ENCODE results near the gene FRAT1.

Gene FRAT1

DNA sequence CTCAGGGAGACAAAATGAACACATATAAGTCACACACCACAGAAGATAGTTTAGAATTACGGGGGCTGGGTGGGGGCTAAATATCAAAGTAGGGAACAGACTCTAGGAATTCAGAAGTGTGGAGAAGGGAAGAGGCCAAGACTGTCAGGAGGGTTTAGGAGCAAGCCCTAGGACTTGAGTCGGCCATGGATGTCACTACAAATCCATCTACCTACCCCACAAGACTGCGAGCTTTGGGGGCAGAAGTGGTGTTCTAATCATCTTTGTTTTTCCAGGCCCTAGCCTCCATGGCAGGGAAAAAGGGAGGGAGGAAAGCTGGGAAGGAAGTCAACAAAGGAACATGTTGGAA lies 20.9 kb upstream of the FRAT1 start:
- Histone ChIP-seq H3K79me2 (ENCODE audit: insufficient read depth, low read depth) (no peaks in the 10 kb centered on the region), H3K4me2 (no peak overlapping the region), H4K20me1 (ENCODE audit: insufficient read depth) (no peaks in the 10 kb centered on the region), H3K4me3 (IDR thresholded peaks at IDR 0.05; ENCODE audit: insufficient read depth, low read depth, low read length) (no peak overlapping the region), H3K9ac (no peak overlapping the region), H3K27me3 (ENCODE audit: insufficient read depth, low read depth) (no peaks in the 10 kb centered on the region), H3K36me3 (ENCODE audit: insufficient read depth) (no peaks in the 10 kb centered on the region), H3K4me1 (ENCODE audit: low read depth, poor library complexity, severe bottlenecking) (peaks cover 4% of the 10 kb centered on the region), H2AFZ (ENCODE audit: low read depth) (no peak overlapping the region), H3K27ac (no peak overlapping the region)
- TF ChIP-seq, protein P1, sequence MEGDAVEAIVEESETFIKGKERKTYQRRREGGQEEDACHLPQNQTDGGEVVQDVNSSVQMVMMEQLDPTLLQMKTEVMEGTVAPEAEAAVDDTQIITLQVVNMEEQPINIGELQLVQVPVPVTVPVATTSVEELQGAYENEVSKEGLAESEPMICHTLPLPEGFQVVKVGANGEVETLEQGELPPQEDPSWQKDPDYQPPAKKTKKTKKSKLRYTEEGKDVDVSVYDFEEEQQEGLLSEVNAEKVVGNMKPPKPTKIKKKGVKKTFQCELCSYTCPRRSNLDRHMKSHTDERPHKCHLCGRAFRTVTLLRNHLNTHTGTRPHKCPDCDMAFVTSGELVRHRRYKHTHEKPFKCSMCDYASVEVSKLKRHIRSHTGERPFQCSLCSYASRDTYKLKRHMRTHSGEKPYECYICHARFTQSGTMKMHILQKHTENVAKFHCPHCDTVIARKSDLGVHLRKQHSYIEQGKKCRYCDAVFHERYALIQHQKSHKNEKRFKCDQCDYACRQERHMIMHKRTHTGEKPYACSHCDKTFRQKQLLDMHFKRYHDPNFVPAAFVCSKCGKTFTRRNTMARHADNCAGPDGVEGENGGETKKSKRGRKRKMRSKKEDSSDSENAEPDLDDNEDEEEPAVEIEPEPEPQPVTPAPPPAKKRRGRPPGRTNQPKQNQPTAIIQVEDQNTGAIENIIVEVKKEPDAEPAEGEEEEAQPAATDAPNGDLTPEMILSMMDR (conservative IDR thresholded peaks at IDR 0.05; ENCODE audit: low read depth, low read length) = no peak

DNA sequence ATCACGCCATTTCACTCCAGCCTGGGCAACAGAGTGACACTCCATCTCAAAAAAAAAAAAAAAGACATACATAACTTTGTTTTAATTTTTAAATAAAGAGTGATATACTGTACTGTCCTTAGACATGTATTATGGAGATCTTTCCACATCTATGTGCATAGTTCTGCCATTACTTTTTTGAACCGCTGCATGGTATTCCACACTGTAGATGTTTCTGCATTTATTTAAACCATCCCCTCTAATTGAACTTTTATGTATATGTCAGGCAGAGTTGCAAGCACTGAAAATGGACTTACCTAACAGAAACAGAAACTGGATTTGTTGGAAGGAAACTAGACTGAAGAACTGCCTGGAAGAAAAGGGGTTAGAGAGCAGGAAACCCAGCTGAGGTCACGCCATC lies 18.1 kb upstream of the FRAT1 start:
- no peaks in the 10 kb centered on the region for H3K27me3 ChIP-seq (ENCODE audit: insufficient read depth, low read depth)
- H3K79me2 ChIP-seq (ENCODE audit: insufficient read depth, low read depth) = no peaks in the 10 kb centered on the region
- no peak overlapping the region for H3K27ac ChIP-seq
- H3K9ac ChIP-seq = no peak overlapping the region
- no peak overlapping the region for H3K4me3 ChIP-seq (IDR thresholded peaks at IDR 0.05; ENCODE audit: insufficient read depth, low read depth, low read length)
- H4K20me1 ChIP-seq (ENCODE audit: insufficient read depth) = no peaks in the 10 kb centered on the region
- peaks cover 4% of the 10 kb centered on the region for H3K4me1 ChIP-seq (ENCODE audit: low read depth, poor library complexity, severe bottlenecking)
- H2AFZ ChIP-seq (ENCODE audit: low read depth) = no peak overlapping the region
- TF ChIP-seq, protein P1 (conservative IDR thresholded peaks at IDR 0.05; ENCODE audit: low read depth, low read length) = no peak
- H3K4me2 ChIP-seq = no peak overlapping the region
- no peaks in the 10 kb centered on the region for H3K36me3 ChIP-seq (ENCODE audit: insufficient read depth)

DNA sequence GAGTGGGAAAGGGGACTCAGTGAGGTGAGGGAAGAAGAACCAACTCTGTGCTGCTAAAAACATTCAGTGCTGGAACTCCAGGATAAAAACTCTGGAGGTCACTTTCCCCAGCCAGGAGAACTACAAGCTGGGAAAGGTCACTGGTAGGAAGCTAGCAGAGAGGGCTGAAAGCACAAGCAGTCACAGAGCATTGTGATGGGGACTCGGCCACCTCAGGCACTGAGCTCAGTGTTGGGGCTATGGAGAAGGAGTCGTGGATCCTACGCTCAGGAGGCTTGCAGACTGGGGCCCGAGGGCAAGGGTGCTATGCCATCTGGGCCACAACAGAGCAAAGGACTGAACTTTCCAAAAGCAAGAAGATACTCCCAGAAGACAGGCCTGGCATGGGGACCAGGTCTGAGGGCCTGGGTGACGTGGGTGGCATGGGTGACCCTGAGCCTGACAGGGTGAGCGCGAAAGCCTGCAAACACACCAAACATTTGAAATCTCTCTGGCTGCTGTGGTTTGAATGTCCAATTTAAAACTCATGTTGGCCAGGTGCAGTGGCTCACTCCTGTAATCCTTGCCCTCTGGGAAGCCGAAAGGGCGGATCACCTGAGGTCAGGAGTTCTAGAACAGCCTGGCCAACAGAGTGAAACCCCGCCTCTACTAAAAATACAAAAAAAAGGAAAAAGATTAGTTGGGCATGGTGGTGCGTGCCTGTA lies 16.8 kb upstream of the FRAT1 start:
- no peak overlapping the region for H3K4me2 ChIP-seq
- no peaks in the 10 kb centered on the region for H3K27me3 ChIP-seq (ENCODE audit: insufficient read depth, low read depth)
- no peak overlapping the region for H3K9ac ChIP-seq
- peaks cover 4% of the 10 kb centered on the region for H3K4me1 ChIP-seq (ENCODE audit: low read depth, poor library complexity, severe bottlenecking)
- no peak overlapping the region for H3K27ac ChIP-seq
- TF ChIP-seq, protein P1 (conservative IDR thresholded peaks at IDR 0.05; ENCODE audit: low read depth, low read length) = no peak
- H2AFZ ChIP-seq (ENCODE audit: low read depth) = no peak overlapping the region
- no peaks in the 10 kb centered on the region for H4K20me1 ChIP-seq (ENCODE audit: insufficient read depth)
- no peaks in the 10 kb centered on the region for H3K79me2 ChIP-seq (ENCODE audit: insufficient read depth, low read depth)
- H3K4me3 ChIP-seq (IDR thresholded peaks at IDR 0.05; ENCODE audit: insufficient read depth, low read depth, low read length) = no peak overlapping the region
- no peaks in the 10 kb centered on the region for H3K36me3 ChIP-seq (ENCODE audit: insufficient read depth)

GRCh38 chr10:97307441-97307840 lies 11.6 kb upstream of the FRAT1 start:
- Histone ChIP-seq H3K79me2 (ENCODE audit: insufficient read depth, low read depth) (no peaks in the 10 kb centered on the region), H3K9ac (no peak overlapping the region), H3K4me1 (ENCODE audit: low read depth, poor library complexity, severe bottlenecking) (no peaks in the 10 kb centered on the region), H3K27ac (no peak overlapping the region), H4K20me1 (ENCODE audit: insufficient read depth) (no peaks in the 10 kb centered on the region), H3K36me3 (ENCODE audit: insufficient read depth) (no peaks in the 10 kb centered on the region), H3K4me3 (IDR thresholded peaks at IDR 0.05; ENCODE audit: insufficient read depth, low read depth, low read length) (no peak overlapping the region), H2AFZ (ENCODE audit: low read depth) (no peak overlapping the region), H3K27me3 (ENCODE audit: insufficient read depth, low read depth) (no peaks in the 10 kb centered on the region), H3K4me2 (no peak overlapping the region)
- TF ChIP-seq, protein P1 (conservative IDR thresholded peaks at IDR 0.05; ENCODE audit: low read depth, low read length) = no peak
